Renal pelvis (tissue), 4 donors: ENCODE results near the gene C1QTNF9B. TPM values are rescaled to one million over a fixed set of nuclear protein-coding genes. Genes with fewer than 3 reads are reported as not detected.

Experiments used
- DNase-seq: peaks from one replicate; pipeline ENCODE4 v3.0.0-alpha.2; 2013
- polyA plus RNA-seq, 3 donors: library from polyadenylated mRNA; unstranded; fragments of 120-200 nt; gene quantifications; one replicate each; pipeline ENCODE4 v1.2.1, GENCODE V29; 2013; ENCODE audit not compliant: insufficient read length in 3 of 3

The C1QTNF9B gene
- polyA plus RNA-seq, 3 donors = 0.50 to 0.95 (median 0.77) TPM

DNA sequence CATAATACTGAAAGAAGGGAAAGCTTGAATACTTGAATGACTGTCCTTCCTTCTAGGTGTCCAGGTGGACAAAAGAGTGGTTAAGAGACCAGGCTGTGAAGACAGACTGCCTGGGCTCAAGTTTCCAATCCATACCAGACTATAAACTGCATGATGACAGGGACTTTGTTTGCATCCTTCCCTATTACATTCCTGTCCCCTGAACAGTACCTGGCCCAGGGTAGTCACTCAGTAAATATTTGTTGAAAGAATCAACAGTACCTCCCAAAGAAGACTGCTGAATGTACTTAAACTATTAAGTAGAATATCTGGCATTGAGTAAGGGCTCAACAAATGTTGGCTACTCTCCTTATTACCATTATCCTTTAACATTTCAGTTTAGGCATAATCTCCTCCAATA lies 37.8 kb downstream of the C1QTNF9B start:
- DNase-seq = no peak

DNA sequence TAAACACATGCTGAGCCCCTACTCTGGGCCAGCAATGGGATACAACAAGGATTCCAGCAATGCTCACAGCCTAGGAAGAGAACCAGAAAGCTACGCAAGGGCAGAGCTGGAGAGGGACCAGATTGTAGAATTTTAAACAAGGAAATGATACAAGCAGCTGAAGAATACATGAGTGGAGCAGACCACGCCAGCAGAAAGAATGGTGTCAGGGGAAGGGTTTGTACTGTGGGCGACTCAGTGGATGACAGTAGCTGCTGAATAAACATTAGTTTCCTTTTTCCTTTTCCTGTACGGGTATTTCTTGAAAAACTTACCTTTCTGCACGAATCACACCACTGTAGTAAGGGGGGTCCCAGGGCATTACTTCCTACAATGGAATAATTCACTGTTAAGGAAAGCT lies 38.8 kb downstream of the C1QTNF9B start:
- DNase-seq = no peak

DNA sequence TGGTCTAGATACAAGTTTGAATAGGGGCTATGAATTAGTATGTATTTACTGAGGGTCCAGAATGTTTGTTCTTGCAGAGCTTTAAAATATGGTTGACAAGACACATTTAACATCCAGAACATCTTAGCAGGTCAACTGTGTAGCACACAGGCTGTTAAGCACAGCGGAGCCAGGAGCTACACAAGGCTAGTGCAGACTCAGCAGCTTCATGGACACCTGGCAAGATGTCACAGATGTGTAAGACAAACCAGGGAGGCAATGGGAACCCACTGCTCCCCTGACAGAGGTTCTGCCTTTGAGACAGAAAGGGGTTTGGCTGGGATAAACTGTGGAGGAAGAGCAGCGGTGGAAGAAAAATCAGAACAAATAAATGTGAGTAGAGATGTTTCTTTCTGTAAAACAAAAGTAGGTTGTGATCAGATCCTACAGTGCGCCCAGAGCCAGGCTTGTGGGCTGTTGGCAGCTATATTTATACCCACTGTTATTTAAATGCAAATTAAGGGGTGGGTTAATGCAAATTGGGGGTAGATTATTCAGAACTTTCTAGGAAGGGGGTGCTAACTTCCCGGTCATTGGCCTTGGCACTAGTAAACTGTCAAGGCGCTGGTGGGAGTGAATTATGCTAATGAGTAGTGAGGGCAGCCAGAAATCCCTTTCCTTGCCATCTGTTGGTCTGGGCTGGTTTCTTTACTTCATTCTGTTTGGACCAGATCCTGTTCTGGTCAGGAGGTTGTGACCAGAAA lies 41.1 kb downstream of the C1QTNF9B start:
- no peak for DNase-seq

DNA sequence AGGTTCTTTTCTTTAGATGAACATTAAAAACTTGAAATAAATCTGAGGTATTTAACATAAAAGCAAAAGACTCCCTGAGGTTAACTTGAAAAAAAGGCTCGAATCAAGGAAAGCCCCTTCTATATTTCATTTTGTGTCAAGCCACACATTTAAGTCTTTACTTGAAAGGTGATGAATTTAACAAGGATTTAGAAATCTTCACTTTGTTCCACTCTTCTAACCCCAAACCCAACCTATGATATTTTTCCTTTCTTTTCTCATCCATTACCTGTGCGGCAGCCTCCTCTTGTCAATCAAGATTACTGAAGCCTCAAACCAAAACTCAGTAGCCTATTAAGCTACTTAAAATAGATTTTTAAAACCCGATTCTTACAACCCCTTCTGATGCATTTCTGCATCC lies 41.9 kb downstream of the C1QTNF9B start:
- no peak for DNase-seq

DNA sequence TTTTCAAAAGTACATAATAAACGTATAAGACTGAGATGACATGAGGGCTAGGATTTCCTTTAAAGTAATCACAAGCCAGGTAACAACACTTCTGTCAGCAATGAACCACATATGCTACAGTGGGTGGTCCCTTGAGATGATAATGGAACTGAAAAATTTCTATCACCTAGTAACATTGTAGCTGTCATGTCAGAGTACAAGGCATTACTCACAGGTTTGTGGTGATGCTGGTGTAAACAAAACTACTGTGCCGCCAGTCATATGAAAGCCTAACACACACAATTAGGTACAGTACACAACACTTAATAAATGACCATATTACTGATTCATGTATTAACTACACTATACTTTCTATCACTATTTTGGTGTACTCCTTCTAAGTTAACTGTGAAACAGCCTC lies 45.0 kb downstream of the C1QTNF9B start:
- DNase-seq = no peak

DNA sequence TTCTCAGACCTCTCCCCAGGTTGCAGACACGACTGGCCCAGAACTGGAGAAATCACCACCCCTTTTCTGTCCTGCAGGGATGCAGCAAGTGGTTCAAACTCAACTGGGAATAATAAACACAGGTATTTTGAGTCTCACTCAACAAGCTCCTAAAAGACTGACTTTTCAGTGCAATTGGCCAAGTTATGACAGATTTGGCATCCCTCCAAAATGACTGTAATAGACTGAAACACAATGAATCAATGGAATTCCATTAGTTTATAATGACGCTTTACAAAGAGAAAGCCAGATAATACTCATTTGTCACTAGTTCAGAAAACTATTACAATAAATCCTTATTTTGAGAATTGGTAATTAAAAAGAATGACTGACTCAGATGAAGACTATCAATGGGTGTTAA lies 46.2 kb downstream of the C1QTNF9B start:
- DNase-seq = no peak

DNA sequence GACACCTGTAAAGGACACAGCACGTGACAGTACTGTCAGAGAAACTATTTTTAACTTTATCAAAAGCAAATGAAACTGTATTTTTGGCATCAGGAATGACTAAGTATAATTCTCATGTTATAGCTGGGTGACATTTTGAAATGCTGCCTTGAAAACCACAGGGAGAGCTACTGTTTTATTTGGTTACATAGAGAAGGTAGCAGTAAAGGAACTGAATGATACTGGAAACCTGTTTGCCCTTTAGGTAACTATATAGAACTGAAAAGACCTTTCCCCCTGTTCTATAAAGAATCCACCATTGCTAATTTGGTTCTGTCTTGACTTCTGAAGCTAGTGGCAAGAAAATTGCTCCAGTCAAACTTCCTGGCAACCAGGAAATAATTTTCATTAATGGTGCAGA lies 47.2 kb downstream of the C1QTNF9B start:
- no peak for DNase-seq

DNA sequence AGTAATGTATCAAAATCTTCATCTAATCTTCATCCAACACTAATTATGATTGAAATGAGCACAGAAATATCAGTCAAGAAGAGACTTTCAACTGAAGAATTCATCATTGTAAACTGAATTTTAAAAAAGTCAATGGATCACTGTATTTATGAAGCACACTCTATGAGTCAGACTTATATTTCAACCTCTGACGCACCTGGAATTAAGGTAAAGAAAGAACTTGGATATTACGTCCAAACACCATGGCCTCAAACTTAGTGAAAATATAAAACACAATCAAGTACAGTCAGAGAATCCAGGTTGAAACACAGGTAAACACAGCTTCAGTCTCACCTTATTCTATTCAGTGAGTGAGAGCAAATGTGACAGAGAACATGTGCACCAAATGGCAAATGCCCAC lies 47.6 kb downstream of the C1QTNF9B start:
- DNase-seq = no peak

DNA sequence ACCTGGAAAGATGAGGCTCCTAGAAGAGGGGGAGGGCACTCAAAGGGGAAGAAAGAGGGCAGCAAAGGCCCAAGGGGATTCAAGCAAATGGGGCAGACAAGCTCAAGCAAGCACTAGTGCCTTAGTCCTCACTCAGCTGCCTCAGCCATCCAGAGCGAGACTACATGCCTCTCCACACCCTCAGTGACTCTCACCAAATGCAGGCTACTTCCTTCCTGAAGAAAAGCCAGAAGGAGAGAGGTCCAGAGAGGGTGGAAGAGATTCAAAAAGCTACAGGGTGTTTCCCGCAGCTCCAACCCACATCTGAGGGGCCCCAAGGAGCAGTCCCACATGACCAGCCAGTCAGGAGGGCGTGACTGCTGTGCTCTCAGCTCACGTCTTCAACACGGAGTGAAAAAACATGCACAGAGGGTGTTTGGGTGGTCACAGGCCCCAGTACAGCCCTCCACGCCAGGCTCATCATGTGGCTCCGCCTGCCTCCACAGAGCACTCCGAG lies 48.6 kb downstream of the C1QTNF9B start:
- DNase-seq = no peak

DNA sequence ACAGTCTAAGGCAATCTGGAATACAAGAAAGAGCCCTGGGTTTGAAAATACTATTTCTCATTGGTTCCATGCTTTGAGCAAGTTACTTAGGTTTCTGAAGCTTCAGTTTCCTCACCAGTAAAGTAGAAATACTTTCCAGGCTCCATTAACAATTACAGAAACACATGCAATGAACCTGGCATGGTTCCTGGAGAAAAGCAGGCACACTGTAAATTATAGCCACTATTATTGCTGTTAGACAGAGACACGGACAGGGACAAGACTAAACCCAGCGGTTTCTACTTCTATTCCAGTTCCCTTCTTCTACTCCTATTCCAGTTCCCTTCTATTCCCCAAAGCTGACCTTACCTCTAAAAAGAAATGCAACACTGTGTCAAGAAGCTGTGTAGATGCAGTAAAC lies 49.3 kb downstream of the C1QTNF9B start:
- DNase-seq = no peak

DNA sequence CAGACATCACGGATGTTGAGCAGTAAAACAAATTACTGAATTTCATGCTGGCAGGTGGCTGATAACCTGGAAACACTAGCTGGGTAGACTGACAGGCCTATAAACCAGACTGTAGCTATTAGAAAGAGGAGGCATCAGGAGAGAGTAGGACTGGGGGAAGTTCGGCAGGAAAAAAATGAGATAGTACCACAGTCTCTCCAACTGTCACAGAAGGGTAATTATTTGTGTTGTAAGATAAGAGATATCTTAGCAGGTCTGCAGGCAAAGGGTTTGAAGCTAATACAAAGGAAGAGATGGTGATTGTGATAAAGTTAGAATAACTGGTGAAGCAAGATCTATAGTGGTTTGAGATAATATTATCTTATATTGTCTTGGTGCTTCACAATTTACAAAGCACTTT lies 49.8 kb downstream of the C1QTNF9B start:
- no peak for DNase-seq

DNA sequence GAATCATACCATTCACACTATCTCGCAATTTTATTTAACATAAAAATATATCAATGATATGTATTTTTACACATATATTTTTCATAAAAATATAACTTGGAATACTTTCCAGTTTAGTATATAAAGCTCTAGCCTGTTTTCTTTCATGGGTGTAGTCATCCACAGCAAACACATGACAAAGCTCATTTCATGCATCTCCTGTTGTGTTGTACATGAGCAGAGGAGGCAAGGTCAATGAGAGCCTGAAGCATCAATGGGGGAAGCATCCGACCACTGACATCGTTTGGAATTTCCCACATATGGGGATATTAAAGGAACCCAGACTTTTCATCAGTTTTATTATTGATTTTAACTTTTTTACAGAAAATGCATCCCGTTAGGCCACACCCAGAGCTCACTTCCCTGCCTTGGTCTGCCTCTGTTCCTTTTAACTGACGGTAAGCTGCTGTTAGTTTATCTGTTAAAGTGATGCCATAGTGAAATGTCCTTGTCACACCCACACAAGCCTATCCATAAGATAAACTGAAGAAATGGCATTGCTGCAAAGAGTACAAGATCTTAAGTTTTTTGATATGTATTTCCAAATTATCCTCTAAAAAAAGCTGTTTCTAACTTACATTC lies 52.1 kb downstream of the C1QTNF9B start:
- DNase-seq = no peak

DNA sequence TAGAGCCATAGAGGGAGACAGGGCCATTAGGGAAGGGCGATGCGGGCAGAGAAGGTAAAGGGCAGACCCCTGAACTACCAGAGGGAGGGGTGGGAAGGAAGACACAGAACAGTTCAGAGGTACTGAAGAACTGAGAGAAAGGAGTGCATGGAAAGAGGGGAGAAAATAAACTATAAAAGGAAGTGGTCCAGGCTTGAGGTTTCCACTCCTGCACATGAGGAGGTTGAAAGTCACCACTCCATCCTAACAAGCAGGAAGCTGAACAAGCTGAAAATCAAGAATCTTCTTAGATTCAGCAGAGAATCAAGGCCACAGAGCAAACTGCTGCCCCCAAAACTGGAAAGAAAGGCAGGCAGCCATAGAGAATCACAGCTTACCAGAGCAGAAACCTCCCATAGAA lies 53.2 kb downstream of the C1QTNF9B start:
- DNase-seq = no peak

DNA sequence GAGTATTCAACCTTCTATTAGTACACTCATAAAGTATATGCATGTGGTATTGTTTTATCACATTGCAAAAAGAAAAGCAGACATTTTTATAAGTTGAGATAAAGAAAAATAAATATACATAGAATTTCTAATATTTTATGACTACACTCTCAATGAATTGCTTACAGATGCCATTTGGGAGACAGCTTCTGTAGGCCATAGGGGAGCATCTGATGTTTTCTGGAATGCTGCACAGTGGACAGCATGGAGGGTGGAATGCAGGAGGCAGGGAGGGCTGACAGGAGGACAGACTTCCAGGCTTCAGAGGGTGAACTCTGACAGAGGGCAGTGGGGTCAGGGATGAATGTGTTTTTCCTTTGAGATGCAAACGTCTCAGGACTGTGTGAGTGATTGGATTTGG lies 53.9 kb downstream of the C1QTNF9B start:
- no peak for DNase-seq

DNA sequence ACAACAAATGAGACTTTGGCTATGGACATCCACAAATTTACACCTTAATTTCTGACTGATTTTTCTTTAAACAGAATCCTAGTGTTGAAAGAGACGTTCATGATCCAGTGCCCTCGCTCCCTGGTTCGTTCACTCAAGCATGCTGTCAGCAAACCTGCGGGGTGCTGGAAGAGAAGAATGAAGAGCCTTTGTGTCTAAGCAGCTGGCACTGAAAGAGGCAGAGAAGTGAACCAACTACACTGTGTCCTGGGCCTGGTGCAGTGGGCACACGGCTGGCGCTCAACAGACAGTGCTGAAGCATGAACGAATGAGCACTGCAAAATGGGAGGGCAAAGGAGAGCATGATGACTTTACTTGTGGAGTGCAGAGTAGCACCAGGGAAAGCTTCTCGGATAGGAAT lies 54.9 kb downstream of the C1QTNF9B start:
- DNase-seq = no peak

Other genes with a start within 250 kb of the C1QTNF9B start
- 10 to 100 TPM; 27.0 to 28.6 (median 28.0) TPM for gene MIPEP, start 8.1 kb downstream of the C1QTNF9B start, polyA plus RNA-seq